ENCODE measurements around the gene GPN1.
"Not testable (repeated sequence)": the region's sequence is repeated elsewhere in the genome, so short reads cannot be mapped to it uniquely, and the experiment has no call there.

The GPN1 gene

GRCh38 chr2:27627963-27628766 is 685 bp upstream of the GPN1 start:
- DNase-seq (ENCODE audit: low read depth), result peak; percentile 66

- not testable (repeated sequence) for DNase-seq (ENCODE audit: low read depth)
These were observed 1.4 kb downstream of the GPN1 start for GRCh38 chr2:27630257-27630656.

- DNase-seq (ENCODE audit: low read depth), result no peak
These were observed 5.4 kb downstream of the GPN1 start for GRCh38 chr2:27634291-27634690.

- no peak for DNase-seq (ENCODE audit: low read depth)
These were observed 7.9 kb downstream of the GPN1 start for GRCh38 chr2:27636766-27637165.

- no peak for DNase-seq (ENCODE audit: low read depth)
These were observed 9.3 kb downstream of the GPN1 start for GRCh38 chr2:27638037-27638637.

GRCh38 chr2:27638709-27639108 is 9.9 kb downstream of the GPN1 start:
- DNase-seq (ENCODE audit: low read depth), result peak; percentile 70

- DNase-seq (ENCODE audit: low read depth), result no peak
These were observed 11.9 kb downstream of the GPN1 start for GRCh38 chr2:27640722-27641245.

- no peak for DNase-seq (ENCODE audit: low read depth)
These were observed 16.3 kb downstream of the GPN1 start for GRCh38 chr2:27645197-27645596.

- no peak for DNase-seq (ENCODE audit: low read depth)
These were observed 18.4 kb downstream of the GPN1 start for GRCh38 chr2:27647289-27647688.

GRCh38 chr2:27647737-27648136 is 18.9 kb downstream of the GPN1 start:
- DNase-seq (ENCODE audit: low read depth), result no peak

- DNase-seq (ENCODE audit: low read depth), result no peak
These were observed 22.2 kb downstream of the GPN1 start for GRCh38 chr2:27651056-27651455.

- no peak for DNase-seq (ENCODE audit: low read depth)
These were observed 23.5 kb downstream of the GPN1 start for GRCh38 chr2:27652341-27652740.

- no peak for DNase-seq (ENCODE audit: low read depth)
These were observed 23.9 kb downstream of the GPN1 start for GRCh38 chr2:27652790-27653189.

GRCh38 chr2:27653397-27653796 is 24.5 kb downstream of the GPN1 start:
- DNase-seq (ENCODE audit: low read depth), result no peak

- no peak for DNase-seq (ENCODE audit: low read depth)
These were observed 26.5 kb downstream of the GPN1 start for GRCh38 chr2:27655155-27655951.

- no peak for DNase-seq (ENCODE audit: low read depth)
These were observed 32.5 kb downstream of the GPN1 start for GRCh38 chr2:27661371-27661770.

- DNase-seq (ENCODE audit: low read depth), result peak; percentile 66
These were observed 34.7 kb downstream of the GPN1 start, which contains the start of the genes SLC4A1AP and SUPT7L for GRCh38 chr2:27663285-27664153. TSS of gene SLC4A1AP (plus strand) at chr2:27663889. CDS start at chr2:27663915, 26 bp downstream. TSS of gene SUPT7L (minus strand) at chr2:27663614. CDS start at chr2:27662192, 1,422 bp downstream.

GRCh38 chr2:27664154-27664574 is 35.3 kb downstream of the GPN1 start:
- no peak for DNase-seq (ENCODE audit: low read depth)

- no peak for DNase-seq (ENCODE audit: low read depth)
These were observed 35.9 kb downstream of the GPN1 start for GRCh38 chr2:27664622-27665363.

- DNase-seq (ENCODE audit: low read depth), result no peak
These were observed 38.6 kb downstream of the GPN1 start for GRCh38 chr2:27667446-27667845.

GRCh38 chr2:27671235-27671634 is 42.4 kb downstream of the GPN1 start:
- DNase-seq (ENCODE audit: low read depth), result no peak

Data from GM04503 (cell line).